ENCODE results near the gene C8B. TPM values are rescaled to one million over a fixed set of nuclear protein-coding genes. Genes with fewer than 3 reads are reported as not detected.

Gene C8B
- total RNA-seq, 3 donors from 2014 or later, result not detected

GRCh38 chr1:56890229-56890628 is 75.6 kb downstream of the C8B start:
- no peaks in the 10 kb centered on the region for H3K9me3 ChIP-seq
- H3K36me3 ChIP-seq (ENCODE audit: low read depth), result no peaks in the 10 kb centered on the region
- DNase-seq, result no peak
- intact Hi-C loops (cut with DNase I, micrococcal nuclease), result no loop called here
- ATAC-seq, result no peak
- no peak for TF ChIP-seq CTCF (IDR thresholded peaks at IDR 0.05)
- no peaks in the 10 kb centered on the region for H3K4me1 ChIP-seq (ENCODE audit: low read depth)
- no peak overlapping the region for H3K4me3 ChIP-seq

DNA sequence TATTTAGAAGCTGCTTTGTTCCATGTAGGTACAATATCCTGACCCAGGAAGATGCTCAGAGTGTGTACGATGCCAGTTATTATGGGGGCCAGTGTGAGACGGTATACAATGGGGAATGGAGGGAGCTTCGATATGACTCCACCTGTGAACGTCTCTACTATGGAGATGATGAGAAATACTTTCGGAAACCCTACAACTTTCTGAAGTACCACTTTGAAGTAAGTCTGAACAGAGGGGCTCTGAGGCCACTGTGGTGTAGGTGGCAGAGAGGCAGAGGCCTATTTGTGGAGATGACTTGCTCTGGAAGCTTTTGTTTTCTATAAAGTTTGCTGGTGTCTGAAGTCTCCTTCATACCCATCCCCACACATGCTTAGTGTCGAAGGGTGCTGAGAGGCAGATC is 84.4 kb downstream of the C8B start:
- Histone ChIP-seq H3K4me3 (no peak overlapping the region), H3K9me3 (no peaks in the 10 kb centered on the region), H3K4me1 (ENCODE audit: low read depth) (no peaks in the 10 kb centered on the region), H3K36me3 (ENCODE audit: low read depth) (no peaks in the 10 kb centered on the region)
- TF ChIP-seq CTCF (IDR thresholded peaks at IDR 0.05), result no peak
- DNase-seq (no peak), ATAC-seq (no peak)
- intact Hi-C loops (cut with DNase I, micrococcal nuclease), result no loop called here

- Histone ChIP-seq H3K4me1 (ENCODE audit: low read depth) (no peaks in the 10 kb centered on the region), H3K4me3 (no peak overlapping the region), H3K36me3 (ENCODE audit: low read depth) (no peaks in the 10 kb centered on the region), H3K9me3 (no peaks in the 10 kb centered on the region)
- intact Hi-C loops (cut with DNase I, micrococcal nuclease), result no loop called here
- no peak for TF ChIP-seq CTCF (IDR thresholded peaks at IDR 0.05)
- DNase-seq (no peak), ATAC-seq (no peak)
These were observed 85.0 kb downstream of the C8B start for GRCh38 chr1:56880774-56881173.

Other genes with a start within 250 kb of the C8B start
- gene FYB2, start 146.6 kb downstream of the C8B start, total RNA-seq, result 1 to 10 TPM in 1 of 3 donors, under 1 TPM in 2; 0.90 to 3.0 (median 0.95) TPM
- gene C8A, start 111.2 kb downstream of the C8B start, total RNA-seq, result not detected

Measured in mucosa of descending colon (tissue), 3 donors.